A549 (cell line): ENCODE measurements around the gene BNIP1. TPM values are rescaled to one million over a fixed set of nuclear protein-coding genes. Genes with fewer than 3 reads are reported as not detected.

Experiments
- ATAC-seq, 2 experiments: fragments of 200-7000 bp in 1 of 2; fragments of >200 bp in 1 of 2; cut with Nextera tagmentation in 1 of 2; cut with Tn5 transposase in 1 of 2; 3 replicates each; pipeline versions ENCODE4 v1.8.0 to v1.9.1; 2018 to 2020; ENCODE audit warnings: mild to moderate bottlenecking in 1 of 2, moderate library complexity in 1 of 2
- CTCF ChIA-PET: fragments of 300-600 bp; sonication (Branson Sonifier 250); formaldehyde crosslinking; extraction: SDS; loops from one replicate; lab custom pipeline; 2021; ENCODE audit warnings: antibody characterized with exemption, inconsistent platforms; lab: Yijun Ruan, JAX
- POLR2A ChIA-PET: fragments of 350-600 bp; formaldehyde crosslinking; extraction: SDS; loops from one replicate; lab custom pipeline; 2021; ENCODE audit warnings: antibody characterized with exemption, inconsistent platforms; lab: Yijun Ruan, JAX
- DNase-seq, 2 experiments: peaks; one replicate each; pipeline versions ENCODE4 v3.0.0 to v3.0.0-alpha.2; 2011 to 2016; ENCODE audit warnings: low read depth in 1 of 2, low spot score in 1 of 2
- FAIRE-seq: peaks from 2 replicates; lab custom pipeline; 2011; peaks lifted over from hg19 to GRCh38; lab: Jason Lieb, UNC
- H3K27ac ChIP-seq, 2 experiments: fragments of >200 bp; sonication (Bioruptor Twin); formaldehyde crosslinking; 3 replicates each; pipeline ENCODE4 v1.5.1; 2016 to 2017
- H3K4me1 ChIP-seq: fragments of >200 bp; sonication (Bioruptor Twin); formaldehyde crosslinking; 3 replicates; pipeline ENCODE4 v1.6.1; 2016
- H3K4me2 ChIP-seq: fragments of >200 bp; sonication (Bioruptor Twin); formaldehyde crosslinking; 3 replicates; pipeline ENCODE4 v1.6.1; 2016
- H3K4me3 ChIP-seq: fragments of >200 bp; sonication (Bioruptor Twin); formaldehyde crosslinking; 3 replicates; pipeline ENCODE4 v1.5.1; 2016
- H3K9me3 ChIP-seq: fragments of >200 bp; sonication (Bioruptor Twin); formaldehyde crosslinking; 3 replicates; pipeline ENCODE4 v1.6.1; 2016
- BHLHE40 ChIP-seq: IDR thresholded peaks from 2 replicates; pipeline ENCODE4 v1.6.1; 2012; ENCODE audit warnings: low read depth, low read length, inconsistent platforms
- CBX2 ChIP-seq: fragments of 200-600 bp; sonication (generic); IDR thresholded peaks from 2 replicates; pipeline ENCODE4 v1.6.1; 2016; ENCODE audit warnings: low read depth, mild to moderate bottlenecking, borderline replicate concordance
- CBX8 ChIP-seq: fragments of 200-600 bp; sonication (generic); IDR thresholded peaks from 2 replicates; pipeline ENCODE4 v1.6.1; 2016
- CHD2 ChIP-seq: fragments of 150-350 bp; IDR thresholded peaks from 2 replicates; pipeline ENCODE4 v1.6.1; 2014; ENCODE audit warnings: low read length; ENCODE audit not compliant: partially characterized antibody
- CTCF ChIP-seq: fragments of >200 bp; sonication (Bioruptor Twin); formaldehyde crosslinking; IDR thresholded peaks from 3 replicates; pipeline ENCODE4 v1.5.1; 2016
- EHF ChIP-seq: fragments of 250-450 bp; sonication (Bioruptor Pico); IDR thresholded peaks from 2 replicates; pipeline ENCODE4 v1.5.0; 2020; ENCODE audit warnings: mild to moderate bottlenecking
- EHMT2 ChIP-seq: fragments of 200-600 bp; sonication (generic); IDR thresholded peaks from 2 replicates; pipeline ENCODE4 v1.6.1; 2016; ENCODE audit warnings: antibody characterized with exemption, low read depth, mild to moderate bottlenecking, moderate library complexity
- ELK1 ChIP-seq: fragments of 150-350 bp; IDR thresholded peaks from 2 replicates; pipeline ENCODE4 v1.6.1; 2014; ENCODE audit warnings: low read depth, mild to moderate bottlenecking, low read length
- EP300 ChIP-seq, 2 experiments: fragments of >200 bp; sonication (Bioruptor Twin); formaldehyde crosslinking; IDR thresholded peaks; 2 replicates in 1 of 2; 3 replicates in 1 of 2; pipeline ENCODE4 v1.6.1; 2016 to 2017
- ESRRA ChIP-seq: fragments of 150-350 bp; IDR thresholded peaks from 2 replicates; pipeline ENCODE4 v1.6.1; 2014; ENCODE audit warnings: mild to moderate bottlenecking, low read length, borderline replicate concordance
- FOSB ChIP-seq: fragments of 250-450 bp; sonication (Bioruptor Pico); IDR thresholded peaks from 2 replicates; pipeline ENCODE4 v1.5.0; 2020; ENCODE audit warnings: mild to moderate bottlenecking, moderate library complexity
- FOSL2 ChIP-seq, 2 experiments: fragments of 450-650 bp in 1 of 2; fragments of >200 bp in 1 of 2; sonication (Bioruptor Twin) in 1 of 2; formaldehyde crosslinking; IDR thresholded peaks; 2 replicates each; pipeline versions ENCODE4 v1.5.0 to v1.6.1; 2016 to 2020; ENCODE audit warnings: mild to moderate bottlenecking in 1 of 2, moderate library complexity in 1 of 2
- HMGXB4 ChIP-seq: fragments of 250-450 bp; sonication (Bioruptor Pico); IDR thresholded peaks from 2 replicates; pipeline ENCODE4 v1.5.0; 2021; ENCODE audit warnings: mild to moderate bottlenecking, moderate library complexity, borderline replicate concordance
- HOXB13 ChIP-seq: fragments of 250-450 bp; sonication (Bioruptor Pico); IDR thresholded peaks from 2 replicates; pipeline ENCODE4 v1.5.0; 2020; ENCODE audit warnings: low read depth, mild to moderate bottlenecking, moderate library complexity
- KDM1A ChIP-seq: fragments of 200-600 bp; sonication (generic); IDR thresholded peaks from 2 replicates; pipeline ENCODE4 v1.6.1; 2016; ENCODE audit warnings: low read depth, mild to moderate bottlenecking
- MAFK ChIP-seq: fragments of 450-650 bp; IDR thresholded peaks from 2 replicates; pipeline ENCODE4 v1.6.1; 2014; ENCODE audit not compliant: partially characterized antibody
- MYC ChIP-seq: IDR thresholded peaks from 2 replicates; pipeline ENCODE4 v1.6.1; 2012; ENCODE audit warnings: mild to moderate bottlenecking, inconsistent platforms, low read length, improper control_type of control experiment, borderline replicate concordance
- NR3C1 ChIP-seq: fragments of >200 bp; sonication (Bioruptor Twin); formaldehyde crosslinking; IDR thresholded peaks from 3 replicates; pipeline ENCODE4 v1.6.1; 2017
- PBX3 ChIP-seq: IDR thresholded peaks from 2 replicates; pipeline ENCODE4 v1.6.1; 2012
- RAD21 ChIP-seq, 2 experiments: fragments of >200 bp in 1 of 2; sonication (Bioruptor Twin) in 1 of 2; formaldehyde crosslinking in 1 of 2; IDR thresholded peaks in 1 of 2; conservative IDR thresholded peaks in 1 of 2; 2 replicates in 1 of 2; 3 replicates in 1 of 2; pipeline ENCODE4 v1.6.1; 2012 to 2018; ENCODE audit warnings: inconsistent platforms in 1 of 2
- SMC3 ChIP-seq: fragments of >200 bp; sonication (Bioruptor Twin); formaldehyde crosslinking; IDR thresholded peaks from 3 replicates; pipeline ENCODE4 v1.6.1; 2018; ENCODE audit warnings: inconsistent platforms
- SREBF2 ChIP-seq: fragments of 450-650 bp; IDR thresholded peaks from 2 replicates; pipeline ENCODE4 v1.6.1; 2014; ENCODE audit warnings: mild to moderate bottlenecking, moderate library complexity
- TFCP2L1 ChIP-seq: fragments of 250-450 bp; sonication (Bioruptor Pico); IDR thresholded peaks from 2 replicates; pipeline ENCODE4 v1.5.0; 2021; ENCODE audit warnings: mild to moderate bottlenecking
- TP53 ChIP-seq: fragments of 250-450 bp; sonication (Bioruptor Pico); IDR thresholded peaks from 2 replicates; pipeline ENCODE4 v1.5.0; 2021; ENCODE audit warnings: mild to moderate bottlenecking, moderate library complexity
- ZC3H11A ChIP-seq: fragments of 450-650 bp; IDR thresholded peaks from 2 replicates; pipeline ENCODE4 v1.6.1; 2014; ENCODE audit warnings: antibody characterized with exemption, mild to moderate bottlenecking
- ZFP36 ChIP-seq: fragments of 450-650 bp; IDR thresholded peaks from 2 replicates; pipeline ENCODE4 v1.6.1; 2014; ENCODE audit warnings: borderline replicate concordance; ENCODE audit not compliant: partially characterized antibody
- WGBS: methylation state at CpG from one replicate; pipeline ENCODE4 v1.1.6; 2017; ENCODE audit errors: missing lambda C conversion rate; 5-methylcytosine and 5-hydroxymethylcytosine counted together
- polyA plus RNA-seq, 4 experiments: library from polyadenylated mRNA; depleted of rRNA in 3 of 4; stranded (reverse); fragments of >200 nt; fragmentation: RNase III in 1 of 4; extraction: RNeasy Plus Mini Kit Qiagen cat#74134 plus additional on column Dnase treatment in 1 of 4; gene quantifications; 2 replicates in 3 of 4; 3 replicates in 1 of 4; pipeline ENCODE4 v1.2.3, GENCODE V29; 2011 to 2017

The BNIP1 gene
- polyA plus RNA-seq, 2 of the 4 experiments (the other 2 are of a cell fraction), result 15.8 to 26.7 TPM

GRCh38 chr5:173204185-173204979 is 60.1 kb downstream of the BNIP1 start:
- Histone ChIP-seq H3K4me3 (no peak overlapping the region), H3K27ac (no peak overlapping the region), H3K4me1 (peaks cover 19% of the 10 kb centered on the region), H3K4me2 (no peak overlapping the region), H3K9me3 (peaks cover 16% of the 10 kb centered on the region)
- WGBS, result 43% methylated on average over 6 of the region's 6 CpGs
- FAIRE-seq, result no peak
- peak; percentile 60 for TF ChIP-seq SMC3
- TF ChIP-seq MAFK, result peak; percentile 44
- TF ChIP-seq TP53 (CRISPR knock-in tag), result no peak
- no peak for TF ChIP-seq ZFP36
- no peak for TF ChIP-seq HOXB13 (CRISPR knock-in tag)
- peak; percentile 63; the same call in 1 of the 2 replicates for TF ChIP-seq KDM1A
- TF ChIP-seq RAD21 (conservative IDR thresholded peaks at IDR 0.05 in 1 of 2, IDR thresholded peaks at IDR 0.05 in 1 of 2), result peak; percentile 55 to 59
- TF ChIP-seq CTCF, result peak; percentile 67
- peak in 1 of 2 experiments; percentile 53 for DNase-seq
- ChIA-PET CTCF (interaction anchor here (0.7 to 2.0 kb wide), 7 partner anchors 13 to 497 kb away, joined by 3 to 6 read pairs (median 4); no protein-coding TSS in a partner anchor), POLR2A (no interaction called here)
- ATAC-seq, result no peak

GRCh38 chr5:173205916-173206315 is 61.6 kb downstream of the BNIP1 start:
- ATAC-seq (no peak), DNase-seq (no peak), FAIRE-seq (no peak)
- Histone ChIP-seq H3K9me3 (peaks cover under 1% of the 10 kb centered on the region; the same call in 2 of the 3 replicates), H3K4me3 (no peak overlapping the region), H3K27ac (no peak overlapping the region), H3K4me2 (no peak overlapping the region), H3K4me1 (peaks cover 19% of the 10 kb centered on the region)
- POLR2A ChIA-PET, result no interaction called here
- 67% methylated on average over 6 of the region's 6 CpGs for WGBS
- CTCF ChIA-PET, result interaction anchor here (0.6 to 2.5 kb wide), 4 partner anchors 10 to 499 kb away, joined by 3 to 8 read pairs (median 4); no protein-coding TSS in a partner anchor
- TF ChIP-seq CHD2 (no peak), BHLHE40 (no peak), CBX2 (no peak), HOXB13 (CRISPR knock-in tag) (no peak), NR3C1 (no peak), KDM1A (no peak), EHMT2 (no peak), FOSB (CRISPR knock-in tag) (no peak), ESRRA (no peak), FOSL2 (IDR thresholded peaks at IDR 0.05) (no peak), FOSL2 (CRISPR knock-in tag; IDR thresholded peaks at IDR 0.05) (no peak), MYC (no peak), EP300 (IDR thresholded peaks at IDR 0.05) (no peak), ZC3H11A (no peak), TFCP2L1 (CRISPR knock-in tag) (no peak), ELK1 (no peak), CBX8 (no peak), EHF (CRISPR knock-in tag) (no peak), PBX3 (no peak), SREBF2 (no peak), HMGXB4 (CRISPR knock-in tag) (no peak)
